DMS79 treated with DMSO at 0.1 percent for 48 hours (cell line): ENCODE results near the gene PHYHD1.
A peak's percentile ranks its signal among the peaks of the same experiment; 100 is the strongest.
"Not testable (repeated sequence)": the region's sequence is repeated elsewhere in the genome, so short reads cannot be mapped to it uniquely, and the experiment has no call there.

Experiments used
- DNase-seq: peaks from one replicate; lab custom pipeline; 2025; lab: John Stamatoyannopoulos, UW

Gene PHYHD1

GRCh38 chr9:128921881-128922763 is 1.3 kb downstream of the PHYHD1 start:
- no peak for DNase-seq

- no peak for DNase-seq
Measured at GRCh38 chr9:128923493-128923883, 2.7 kb downstream of the PHYHD1 start.

GRCh38 chr9:128927731-128928411 is 7.1 kb downstream of the PHYHD1 start:
- DNase-seq, result peak; percentile 77

GRCh38 chr9:128928624-128929023 is 7.8 kb downstream of the PHYHD1 start:
- no peak for DNase-seq

- DNase-seq, result no peak
Measured at GRCh38 chr9:128929560-128929959, 8.8 kb downstream of the PHYHD1 start.

- DNase-seq, result no peak
Measured at GRCh38 chr9:128933731-128934130, 12.9 kb downstream of the PHYHD1 start.

- DNase-seq, result no peak
Measured at GRCh38 chr9:128936171-128936865, 15.5 kb downstream of the PHYHD1 start.

- DNase-seq, result no peak
Measured at GRCh38 chr9:128937310-128938165, 16.8 kb downstream of the PHYHD1 start.

GRCh38 chr9:128940271-128940921 is 19.6 kb downstream of the PHYHD1 start:
- no peak for DNase-seq

GRCh38 chr9:128940946-128941755 is 20.4 kb downstream of the PHYHD1 start:
- DNase-seq, result no peak

- DNase-seq, result no peak
Measured at GRCh38 chr9:128943832-128944620, 23.2 kb downstream of the PHYHD1 start.

- not testable (repeated sequence) for DNase-seq
Measured at GRCh38 chr9:128944966-128945365, 24.2 kb downstream of the PHYHD1 start.

- DNase-seq, result no peak
Measured at GRCh38 chr9:128945798-128946501, 25.2 kb downstream of the PHYHD1 start.

GRCh38 chr9:128946571-128947276 is 25.9 kb downstream of the PHYHD1 start:
- DNase-seq, result peak; percentile 44

GRCh38 chr9:128947277-128947526 is 26.4 kb downstream of the PHYHD1 start:
- no peak for DNase-seq

GRCh38 chr9:128947527-128948301 is 26.9 kb downstream of the PHYHD1 start, which contains the start of the genes DOLK and NUP188:
Gene DOLK (minus strand): TSS chr9:128947603. CDS start chr9:128947303, 300 bp downstream.
Gene NUP188 (plus strand): TSS chr9:128947699. CDS start chr9:128947720, 21 bp downstream.
- peak; percentile 86 for DNase-seq

GRCh38 chr9:128961403-128961802 is 40.6 kb downstream of the PHYHD1 start:
- DNase-seq, result not testable (repeated sequence)
